Gastrocnemius medialis (tissue), 4 donors: ENCODE results near the gene KDM3B. TPM values are rescaled to one million over a fixed set of nuclear protein-coding genes. Genes with fewer than 3 reads are reported as not detected.

Source experiments
- ATAC-seq, 2 donors: fragments of 150-250 bp; one replicate each; pipeline ENCODE4 v1.9.1; 2016
- DNase-seq, 2 donors: peaks; one replicate each; pipeline ENCODE4 v3.0.0-alpha.2; 2019
- H3K27ac ChIP-seq, 4 donors: fragments of 200-600 bp; sonication (generic); 1 replicate in 1 of 4; 2 replicates in 3 of 4; pipeline ENCODE4 v1.5.1; 2016 to 2018; ENCODE audit warnings: mild to moderate bottlenecking in 2 of 4, moderate library complexity in 1 of 4
- H3K27me3 ChIP-seq, 3 donors: fragments of 200-600 bp; sonication (generic) in 2 of 3; 1 replicate in 1 of 3; 2 replicates in 2 of 3; pipeline versions ENCODE4 v1.5.1 to v1.6.0; 2016 to 2019; ENCODE audit warnings: mild to moderate bottlenecking in 1 of 3, moderate library complexity in 1 of 3
- H3K36me3 ChIP-seq, 2 donors: fragments of 200-600 bp; sonication (generic) in 1 of 2; one replicate each; pipeline ENCODE4 v1.5.1; 2017 to 2018
- H3K4me1 ChIP-seq, 2 donors: fragments of 200-600 bp; sonication (generic) in 1 of 2; one replicate each; pipeline ENCODE4 v1.5.1; 2016 to 2017; ENCODE audit warnings: mild to moderate bottlenecking in 2 of 2
- H3K4me3 ChIP-seq, 4 donors: fragments of 200-600 bp; sonication (generic) in 3 of 4; 1 replicate in 1 of 4; 2 replicates in 3 of 4; pipeline ENCODE4 v1.5.1; 2016 to 2019; ENCODE audit warnings: mild to moderate bottlenecking in 2 of 4
- H3K9me3 ChIP-seq, 3 donors: fragments of 200-600 bp; sonication (generic) in 2 of 3; 1 replicate in 1 of 3; 2 replicates in 2 of 3; pipeline ENCODE4 v1.5.1; 2016 to 2019
- CTCF ChIP-seq, 5 experiments: fragments of 450-650 bp in 3 of 5; fragments of 200-600 bp in 2 of 5; sonication (generic) in 2 of 5; IDR thresholded peaks in 4 of 5; conservative IDR thresholded peaks in 1 of 5; 1 replicate in 4 of 5; 2 replicates in 1 of 5; pipeline ENCODE4 v1.5.1; 2016 to 2019; ENCODE audit warnings: antibody characterized with exemption in 5 of 5, mild to moderate bottlenecking in 3 of 5, moderate library complexity in 3 of 5
- POLR2A ChIP-seq, 2 donors: fragments of 450-650 bp; IDR thresholded peaks; one replicate each; pipeline ENCODE4 v1.6.1; 2017; ENCODE audit warnings: antibody characterized with exemption in 2 of 2, mild to moderate bottlenecking in 2 of 2, moderate library complexity in 2 of 2
- in situ Hi-C, 4 donors: fragments of 200-750 bp; cut with MboI; loops; one replicate each; pipeline versions ENCODE4 v1.15.0 to v1.8.0; 2017; ENCODE audit warnings: low sequenced_read_pairs in 4 of 4
- intact Hi-C: fragments of 100-400 bp; cut with DNase I; formaldehyde crosslinking; loops from one replicate; pipeline ENCODE4 v1.15.1; 2023; ENCODE audit warnings: low total_unique reads
- total RNA-seq, 4 donors: library from RNA; depleted of rRNA; stranded (reverse); fragments of >200 nt; gene quantifications; one replicate each; pipeline versions ENCODE4 v1.1.0 to v1.2.3, GENCODE V29; 2016

The KDM3B gene
- total RNA-seq, 4 donors from 2014 or later, result 49.4 to 100 (median 74.2) TPM

- TF ChIP-seq POLR2A (IDR thresholded peaks at IDR 0.05) (no peak), CTCF (IDR thresholded peaks at IDR 0.05 in 4 of 5, conservative IDR thresholded peaks at IDR 0.05 in 1 of 5) (no peak)
- H3K4me1 ChIP-seq, result peaks cover 14 to 22% of the 10 kb centered on the region in 2 donors
- no peaks in the 10 kb centered on the region for H3K9me3 ChIP-seq
- DNase-seq (no peak), ATAC-seq (peak; percentile 5 to 7)
- H3K27me3 ChIP-seq, result peaks cover 0 to 6% (median 0%) of the 10 kb centered on the region in 3 donors
- no peaks in the 10 kb centered on the region for H3K36me3 ChIP-seq
- H3K4me3 ChIP-seq, result peak overlapping the region; percentile 78 to 98 (median 90)
- H3K27ac ChIP-seq, result peak overlapping the region; percentile 94 to 99 (median 96)
- intact Hi-C loops, result loop anchor here (1.0 to 10.0 kb wide), 3 partner anchors 39 to 801 kb away; partner anchors contain the start of gene HSPA9
- in situ Hi-C loops, result loop anchor here in 1 of 4 donors (5.0 kb wide), 1 partner anchor 39 kb away; no protein-coding TSS in a partner anchor
Measured at GRCh38 chr5:138463419-138464007, 111.0 kb downstream of the KDM3B start.

DNA sequence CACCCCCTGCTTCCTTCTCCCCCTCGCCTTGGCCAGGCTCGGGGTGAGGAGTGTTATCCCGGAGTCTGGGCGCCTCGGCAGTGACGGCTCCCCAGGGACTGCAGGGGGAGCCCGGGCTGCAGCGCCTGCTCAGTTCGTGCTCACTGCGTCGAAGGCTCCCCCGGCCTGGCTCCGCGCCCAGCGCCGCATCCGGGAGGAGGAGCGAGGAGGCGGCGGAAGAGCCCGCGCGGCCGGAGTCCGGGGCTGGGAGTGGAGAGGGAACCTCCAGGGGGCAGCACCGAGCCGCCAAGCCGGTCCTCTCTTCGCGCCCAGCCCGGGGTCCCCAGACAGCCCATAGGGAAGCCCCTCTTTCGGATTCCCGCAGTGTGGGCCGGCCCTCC is 111.5 kb downstream of the KDM3B start:
- Histone ChIP-seq H3K27ac (peak overlapping the region; percentile 94 to 99 (median 96)), H3K9me3 (no peaks in the 10 kb centered on the region), H3K36me3 (no peaks in the 10 kb centered on the region), H3K4me1 (peaks cover 14 to 22% of the 10 kb centered on the region in 2 donors), H3K4me3 (peak overlapping the region; percentile 78 to 98 (median 90)), H3K27me3 (peaks cover 0 to 6% (median 0%) of the 10 kb centered on the region in 3 donors)
- intact Hi-C loops (loop anchor here (1.0 to 10.0 kb wide), 3 partner anchors 38 to 801 kb away; partner anchors contain the start of gene HSPA9), in situ Hi-C loops (loop anchor here in 1 of 4 donors (5.0 kb wide), 1 partner anchor 38 kb away; no protein-coding TSS in a partner anchor)
- peak in 1 of 2 donors; percentile 26 for TF ChIP-seq POLR2A (IDR thresholded peaks at IDR 0.05)
- peak; percentile 95 to 99 (median 96) for TF ChIP-seq CTCF (IDR thresholded peaks at IDR 0.05 in 4 of 5, conservative IDR thresholded peaks at IDR 0.05 in 1 of 5)
- ATAC-seq (peak; percentile 53 to 58), DNase-seq (peak; percentile 80 to 91)

DNA sequence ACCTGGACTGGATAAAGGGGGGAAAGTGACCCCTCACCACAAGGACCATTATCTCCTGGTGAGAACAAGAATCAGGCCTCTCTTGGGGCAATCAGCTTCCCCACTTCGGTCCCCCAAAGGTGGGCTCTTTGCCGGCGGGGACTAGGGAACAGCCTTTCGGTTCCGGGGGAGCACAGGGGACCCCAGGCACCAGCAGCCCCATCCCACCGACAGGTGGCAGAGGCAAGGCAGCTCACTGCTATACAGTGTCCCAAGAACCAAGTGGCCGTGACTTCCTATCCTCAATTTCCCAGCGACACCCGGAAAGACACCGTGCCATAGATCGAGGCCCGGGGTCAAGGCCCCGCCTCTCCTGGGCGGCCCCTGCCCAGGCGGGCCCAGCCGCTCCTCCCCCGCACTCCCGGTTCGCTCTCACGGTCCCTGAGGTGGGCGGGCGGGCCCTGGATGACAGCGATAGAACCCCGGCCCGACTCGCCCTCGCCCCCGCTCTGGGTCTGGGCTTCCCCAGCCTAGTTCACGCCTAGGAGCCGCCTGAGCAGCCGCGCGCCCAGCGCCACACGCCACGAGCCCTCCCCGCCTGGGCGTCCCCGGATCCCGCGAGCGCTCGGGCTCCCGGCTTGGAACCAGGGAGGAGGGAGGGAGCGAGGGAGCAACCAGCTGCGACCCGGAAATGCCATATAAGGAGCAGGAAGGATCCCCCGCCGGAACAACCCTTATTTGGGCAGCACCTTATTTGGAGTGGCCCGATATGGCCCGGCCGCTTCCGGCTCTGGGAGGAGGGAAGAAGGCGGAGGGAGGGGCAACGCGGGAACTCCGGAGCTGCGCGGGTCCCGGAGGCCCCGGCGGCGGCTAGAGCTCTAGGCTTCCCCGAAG is 112.1 kb downstream of the KDM3B start:
- peak; percentile 98 for DNase-seq
- intact Hi-C loops, result loop anchor here (1.0 to 10.0 kb wide), 5 partner anchors 28 to 800 kb away; partner anchors contain the start of genes ETF1 and HSPA9
- TF ChIP-seq CTCF (IDR thresholded peaks at IDR 0.05 in 4 of 5, conservative IDR thresholded peaks at IDR 0.05 in 1 of 5) (peak in 4 of 5 experiments; percentile 35 to 83 (median 70)), POLR2A (IDR thresholded peaks at IDR 0.05) (peak; percentile 66 to 68)
- ATAC-seq, result peak; percentile 88 to 90
- no peaks in the 10 kb centered on the region for H3K9me3 ChIP-seq
- H3K4me1 ChIP-seq, result peaks cover 14 to 22% of the 10 kb centered on the region in 2 donors
- in situ Hi-C loops, result loop anchor here in 2 of 4 donors (5.0 kb wide), 1 partner anchor 38 kb away; no protein-coding TSS in a partner anchor
- peak overlapping the region; percentile 78 to 98 (median 90) for H3K4me3 ChIP-seq
- H3K36me3 ChIP-seq, result no peaks in the 10 kb centered on the region
- H3K27ac ChIP-seq, result peak overlapping the region; percentile 94 to 99 (median 96)
- peaks cover 0 to 6% (median 0%) of the 10 kb centered on the region in 3 donors for H3K27me3 ChIP-seq

DNA sequence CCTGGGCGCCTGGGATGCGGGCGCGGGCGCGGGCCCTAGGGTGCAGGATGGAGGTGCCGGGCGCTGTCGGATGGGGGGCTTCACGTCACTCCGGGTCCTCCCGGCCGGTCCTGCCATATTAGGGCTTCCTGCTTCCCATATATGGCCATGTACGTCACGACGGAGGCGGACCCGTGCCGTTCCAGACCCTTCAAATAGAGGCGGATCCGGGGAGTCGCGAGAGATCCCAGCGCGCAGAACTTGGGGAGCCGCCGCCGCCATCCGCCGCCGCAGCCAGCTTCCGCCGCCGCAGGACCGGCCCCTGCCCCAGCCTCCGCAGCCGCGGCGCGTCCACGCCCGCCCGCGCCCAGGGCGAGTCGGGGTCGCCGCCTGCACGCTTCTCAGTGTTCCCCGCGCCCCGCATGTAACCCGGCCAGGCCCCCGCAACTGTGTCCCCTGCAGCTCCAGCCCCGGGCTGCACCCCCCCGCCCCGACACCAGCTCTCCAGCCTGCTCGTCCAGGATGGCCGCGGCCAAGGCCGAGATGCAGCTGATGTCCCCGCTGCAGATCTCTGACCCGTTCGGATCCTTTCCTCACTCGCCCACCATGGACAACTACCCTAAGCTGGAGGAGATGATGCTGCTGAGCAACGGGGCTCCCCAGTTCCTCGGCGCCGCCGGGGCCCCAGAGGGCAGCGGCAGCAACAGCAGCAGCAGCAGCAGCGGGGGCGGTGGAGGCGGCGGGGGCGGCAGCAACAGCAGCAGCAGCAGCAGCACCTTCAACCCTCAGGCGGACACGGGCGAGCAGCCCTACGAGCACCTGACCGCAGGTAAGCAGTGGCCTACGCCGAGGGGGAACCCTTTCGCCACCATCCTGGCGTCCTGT is 113.0 kb downstream of the KDM3B start, which contains the start of gene EGR1:
Gene EGR1, plus strand, starts transcription at position 219 of the 864 bp plus-strand sequence. Its CDS starts 283 bp downstream, at position 502.
- Histone ChIP-seq H3K9me3 (no peaks in the 10 kb centered on the region), H3K4me3 (peak within 1 kb of the TSS; percentile 78 to 98 (median 90)), H3K27me3 (peaks cover 0 to 6% (median 0%) of the 10 kb centered on the region in 3 donors), H3K4me1 (peaks cover 14 to 22% of the 10 kb centered on the region in 2 donors), H3K27ac (peak within 1 kb of the TSS; percentile 94 to 99 (median 96)), H3K36me3 (no peaks in the 10 kb centered on the region)
- ATAC-seq (peak; percentile 73 to 75), DNase-seq (peak; percentile 89 to 91)
- in situ Hi-C loops (loop anchor here in 1 of 4 donors (5.0 kb wide), 1 partner anchor 37 kb away; no protein-coding TSS in a partner anchor), intact Hi-C loops (loop anchor here (1.0 to 10.0 kb wide), 3 partner anchors 27 to 799 kb away; partner anchors contain the start of gene ETF1)
- TF ChIP-seq CTCF (IDR thresholded peaks at IDR 0.05 in 4 of 5, conservative IDR thresholded peaks at IDR 0.05 in 1 of 5), result no peak
- peak; percentile 86 to 96 for TF ChIP-seq POLR2A (IDR thresholded peaks at IDR 0.05)
